Progenitor cell of endocrine pancreas (in vitro differentiated cells): Measurements from ENCODE around the gene ITPKC. TPM values are rescaled to one million over a fixed set of nuclear protein-coding genes. Genes with fewer than 3 reads are reported as not detected.

ENCODE experiments used
- DNase-seq: peaks from one replicate; pipeline ENCODE4 v3.0.0; 2021; ENCODE audit warnings: low spot score; ENCODE audit not compliant: unreplicated experiment
- H3K27ac Mint-ChIP-seq: 2 replicates; pipeline ENCODE4 v1.8.0; 2021; ENCODE audit warnings: mild to moderate bottlenecking, moderate library complexity, mixed read lengths
- H3K27me3 Mint-ChIP-seq: 2 replicates; pipeline ENCODE4 v1.8.0; 2021; ENCODE audit warnings: mixed read lengths
- H3K36me3 Mint-ChIP-seq: 2 replicates; pipeline ENCODE4 v1.8.0; 2022; ENCODE audit warnings: mixed read lengths; ENCODE audit not compliant: insufficient read depth
- H3K4me1 Mint-ChIP-seq: 2 replicates; pipeline ENCODE4 v1.8.0; 2021; ENCODE audit warnings: low read depth, mixed read lengths
- H3K4me3 Mint-ChIP-seq: 2 replicates; pipeline ENCODE4 v1.8.0; 2021; ENCODE audit warnings: low read depth, mild to moderate bottlenecking, moderate library complexity, mixed read lengths
- H3K9me3 Mint-ChIP-seq: 2 replicates; pipeline ENCODE4 v1.8.0; 2021; ENCODE audit warnings: low read depth, mixed read lengths
- CTCF ChIP-seq: fragments of 200-600 bp; sonication (generic); IDR thresholded peaks from one replicate; pipeline ENCODE4 v1.5.0; 2021; ENCODE audit warnings: antibody characterized with exemption, mild to moderate bottlenecking; ENCODE audit not compliant: unreplicated experiment
- total RNA-seq: library from RNA; stranded (reverse); gene quantifications from 2 replicates; pipeline ENCODE4 v1.2.1, GENCODE V29; 2021

ITPKC gene
- total RNA-seq, 1 donor from 2014 or later, result 20.1 TPM

GRCh38 chr19:40750874-40751537 lies 34.1 kb downstream of the ITPKC start, which contains the start of gene SNRPA:
SNRPA (plus strand) TSS chr19:40751203; CDS start chr19:40751409, 206 bp downstream.
- TF ChIP-seq CTCF, result no peak
- Mint-ChIP-seq H3K4me1 (peaks cover 29% of the 10 kb centered on the region), H3K4me3 (peak within 1 kb of the TSS; percentile 88), H3K36me3 (peaks cover 10% of the 10 kb centered on the region), H3K27ac (peak within 1 kb of the TSS; percentile 98), H3K27me3 (no peaks in the 10 kb centered on the region), H3K9me3 (no peaks in the 10 kb centered on the region)
- peak; percentile 92 for DNase-seq

- peaks cover 13% of the 10 kb centered on the region for H3K36me3 Mint-ChIP-seq
- H3K9me3 Mint-ChIP-seq, result no peaks in the 10 kb centered on the region
- no peak for DNase-seq
- H3K4me1 Mint-ChIP-seq, result peaks cover 31% of the 10 kb centered on the region
- H3K4me3 Mint-ChIP-seq, result peak overlapping the region; percentile 88
- peak overlapping the region; percentile 98 for H3K27ac Mint-ChIP-seq
- no peak for TF ChIP-seq CTCF
- H3K27me3 Mint-ChIP-seq, result no peaks in the 10 kb centered on the region
These were observed 35.4 kb downstream of the ITPKC start for GRCh38 chr19:40752257-40752781.

- Mint-ChIP-seq H3K9me3 (no peaks in the 10 kb centered on the region), H3K4me3 (peak overlapping the region; percentile 54), H3K4me1 (peaks cover 26% of the 10 kb centered on the region), H3K36me3 (peaks cover 19% of the 10 kb centered on the region), H3K27me3 (no peaks in the 10 kb centered on the region), H3K27ac (peak overlapping the region; percentile 92)
- no peak for DNase-seq
- no peak for TF ChIP-seq CTCF
These were observed 37.8 kb downstream of the ITPKC start for GRCh38 chr19:40754611-40755247.

GRCh38 chr19:40755248-40755624 lies 38.3 kb downstream of the ITPKC start:
- H3K4me3 Mint-ChIP-seq, result no peak overlapping the region
- H3K36me3 Mint-ChIP-seq, result peaks cover 21% of the 10 kb centered on the region
- H3K4me1 Mint-ChIP-seq, result peaks cover 21% of the 10 kb centered on the region
- no peaks in the 10 kb centered on the region for H3K9me3 Mint-ChIP-seq
- TF ChIP-seq CTCF, result no peak
- no peak overlapping the region for H3K27ac Mint-ChIP-seq
- H3K27me3 Mint-ChIP-seq, result no peaks in the 10 kb centered on the region
- DNase-seq, result no peak

GRCh38 chr19:40755791-40756190 lies 38.9 kb downstream of the ITPKC start:
- Mint-ChIP-seq H3K27me3 (no peaks in the 10 kb centered on the region), H3K36me3 (peaks cover 26% of the 10 kb centered on the region), H3K9me3 (no peaks in the 10 kb centered on the region), H3K4me3 (no peak overlapping the region), H3K4me1 (peaks cover 20% of the 10 kb centered on the region), H3K27ac (peak overlapping the region; percentile 13)
- no peak for TF ChIP-seq CTCF
- DNase-seq, result no peak
